Stimulated activated CD4-positive, alpha-beta T cell treated with anti-CD3 and anti-CD28 coated beads, TNF-alpha, amount 100 ng/mL, for 24 hours (primary cell): ENCODE data around the gene CGNL1.
A peak's percentile ranks its signal among the peaks of the same experiment; 100 is the strongest.

Experiments
- DNase-seq, 3 experiments: peaks; one replicate each; pipeline ENCODE4 v3.0.0-alpha.2; 2020; ENCODE audit warnings: low read depth in 3 of 3

CGNL1 gene

GRCh38 chr15:57525581-57525980, 149.3 kb downstream of the CGNL1 start:
- DNase-seq = no peak

- DNase-seq = no peak
Observed at GRCh38 chr15:57526076-57526475, 149.8 kb downstream of the CGNL1 start.

- DNase-seq = no peak
Observed at GRCh38 chr15:57526615-57527014, 150.3 kb downstream of the CGNL1 start.

GRCh38 chr15:57527382-57528091, 151.2 kb downstream of the CGNL1 start:
- DNase-seq = no peak

- DNase-seq = no peak
Observed at GRCh38 chr15:57528940-57529565, 152.7 kb downstream of the CGNL1 start.

- DNase-seq = no peak
Observed at GRCh38 chr15:57529748-57530147, 153.4 kb downstream of the CGNL1 start.

- DNase-seq = no peak
Observed at GRCh38 chr15:57532731-57533447, 156.6 kb downstream of the CGNL1 start.

GRCh38 chr15:57533448-57533799, 157.1 kb downstream of the CGNL1 start:
- no peak for DNase-seq

- DNase-seq = no peak
Observed at GRCh38 chr15:57534281-57534680, 158.0 kb downstream of the CGNL1 start.

GRCh38 chr15:57537072-57537471, 160.8 kb downstream of the CGNL1 start:
- DNase-seq = no peak

GRCh38 chr15:57537488-57538264, 161.4 kb downstream of the CGNL1 start:
- DNase-seq = no peak

- DNase-seq = no peak
Observed at GRCh38 chr15:57538265-57538529, 161.9 kb downstream of the CGNL1 start.

GRCh38 chr15:57538821-57539220, 162.5 kb downstream of the CGNL1 start:
- no peak for DNase-seq

- no peak for DNase-seq
Observed at GRCh38 chr15:57540211-57540610, 163.9 kb downstream of the CGNL1 start.

GRCh38 chr15:57540736-57541135, 164.4 kb downstream of the CGNL1 start:
- DNase-seq = no peak

- DNase-seq = no peak
Observed at GRCh38 chr15:57541271-57541670, 165.0 kb downstream of the CGNL1 start.

- DNase-seq = peak in 1 of 3 experiments; percentile 35
Observed at GRCh38 chr15:57541805-57542504, 165.7 kb downstream of the CGNL1 start.

GRCh38 chr15:57542505-57542817, 166.2 kb downstream of the CGNL1 start:
- no peak for DNase-seq

GRCh38 chr15:57544848-57545480, 168.7 kb downstream of the CGNL1 start:
- no peak for DNase-seq

GRCh38 chr15:57545995-57546394, 169.7 kb downstream of the CGNL1 start:
- no peak for DNase-seq

GRCh38 chr15:57547243-57547755, 171.0 kb downstream of the CGNL1 start:
- no peak for DNase-seq
